NB4 (cell line): ENCODE measurements around the gene BBX.

Experiments
- CTCF ChIP-seq: IDR thresholded peaks from one replicate; pipeline ENCODE4 v1.5.1; 2012; ENCODE audit warnings: low read depth, low read length
- MAX ChIP-seq: IDR thresholded peaks from 2 replicates; pipeline ENCODE4 v1.6.1; 2011; ENCODE audit warnings: low read depth, low read length
- MYC ChIP-seq: IDR thresholded peaks from 2 replicates; pipeline ENCODE4 v1.6.1; 2011; ENCODE audit warnings: low read depth, low read length
- POLR2A ChIP-seq: IDR thresholded peaks from 2 replicates; pipeline ENCODE4 v1.6.1; 2011; ENCODE audit warnings: mild to moderate bottlenecking; ENCODE audit not compliant: insufficient read length; ENCODE audit errors: extremely low read depth

GRCh38 chr3:107813026-107813425 lies 290.3 kb downstream of the BBX start:
- TF ChIP-seq CTCF (no peak), POLR2A (no peak), MYC (no peak), MAX (no peak)
